ENCODE data around the gene CHRNB2. TPM values are rescaled to one million over a fixed set of nuclear protein-coding genes. Genes with fewer than 3 reads are reported as not detected.

CHRNB2 gene
- total RNA-seq, 1 donor from 2014 or later: 44.9 TPM

DNA sequence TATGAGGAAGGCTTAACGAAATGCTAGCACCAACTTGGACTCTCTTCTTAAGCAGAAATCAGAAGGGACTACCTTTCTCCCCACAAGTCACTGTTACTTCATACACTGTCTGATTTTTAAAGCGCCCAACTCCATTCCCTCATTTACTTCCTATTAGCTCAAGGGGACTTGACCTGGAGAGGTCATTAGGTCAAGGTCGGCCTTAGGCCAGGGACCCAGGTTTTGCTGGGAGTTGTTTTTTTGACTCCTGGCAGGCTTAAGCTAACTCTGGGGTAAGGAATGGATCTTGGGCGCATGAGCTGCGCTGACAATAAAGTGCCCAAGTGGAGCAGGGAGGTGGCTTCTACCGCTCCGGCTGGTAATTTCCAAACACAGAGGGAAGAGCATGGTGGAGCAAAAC, 23.6 kb downstream of the CHRNB2 start:
- H3K27ac Mint-ChIP-seq (ENCODE audit: unreplicated experiment): no peak overlapping the region
- H3K36me3 Mint-ChIP-seq (ENCODE audit: unreplicated experiment): peaks cover 6% of the 10 kb centered on the region
- DNase-seq: no peak
- peaks cover 6% of the 10 kb centered on the region for H3K9me3 Mint-ChIP-seq (ENCODE audit: unreplicated experiment)
- peaks cover 2% of the 10 kb centered on the region for H3K27me3 Mint-ChIP-seq (ENCODE audit: unreplicated experiment)
- TF ChIP-seq, protein P1, sequence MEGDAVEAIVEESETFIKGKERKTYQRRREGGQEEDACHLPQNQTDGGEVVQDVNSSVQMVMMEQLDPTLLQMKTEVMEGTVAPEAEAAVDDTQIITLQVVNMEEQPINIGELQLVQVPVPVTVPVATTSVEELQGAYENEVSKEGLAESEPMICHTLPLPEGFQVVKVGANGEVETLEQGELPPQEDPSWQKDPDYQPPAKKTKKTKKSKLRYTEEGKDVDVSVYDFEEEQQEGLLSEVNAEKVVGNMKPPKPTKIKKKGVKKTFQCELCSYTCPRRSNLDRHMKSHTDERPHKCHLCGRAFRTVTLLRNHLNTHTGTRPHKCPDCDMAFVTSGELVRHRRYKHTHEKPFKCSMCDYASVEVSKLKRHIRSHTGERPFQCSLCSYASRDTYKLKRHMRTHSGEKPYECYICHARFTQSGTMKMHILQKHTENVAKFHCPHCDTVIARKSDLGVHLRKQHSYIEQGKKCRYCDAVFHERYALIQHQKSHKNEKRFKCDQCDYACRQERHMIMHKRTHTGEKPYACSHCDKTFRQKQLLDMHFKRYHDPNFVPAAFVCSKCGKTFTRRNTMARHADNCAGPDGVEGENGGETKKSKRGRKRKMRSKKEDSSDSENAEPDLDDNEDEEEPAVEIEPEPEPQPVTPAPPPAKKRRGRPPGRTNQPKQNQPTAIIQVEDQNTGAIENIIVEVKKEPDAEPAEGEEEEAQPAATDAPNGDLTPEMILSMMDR (IDR thresholded peaks at IDR 0.05; ENCODE audit: partially characterized antibody, unreplicated experiment): no peak
- no peak overlapping the region for H3K4me3 Mint-ChIP-seq (ENCODE audit: unreplicated experiment)
- H3K4me1 Mint-ChIP-seq (ENCODE audit: low read depth, unreplicated experiment): peaks cover 16% of the 10 kb centered on the region

DNA sequence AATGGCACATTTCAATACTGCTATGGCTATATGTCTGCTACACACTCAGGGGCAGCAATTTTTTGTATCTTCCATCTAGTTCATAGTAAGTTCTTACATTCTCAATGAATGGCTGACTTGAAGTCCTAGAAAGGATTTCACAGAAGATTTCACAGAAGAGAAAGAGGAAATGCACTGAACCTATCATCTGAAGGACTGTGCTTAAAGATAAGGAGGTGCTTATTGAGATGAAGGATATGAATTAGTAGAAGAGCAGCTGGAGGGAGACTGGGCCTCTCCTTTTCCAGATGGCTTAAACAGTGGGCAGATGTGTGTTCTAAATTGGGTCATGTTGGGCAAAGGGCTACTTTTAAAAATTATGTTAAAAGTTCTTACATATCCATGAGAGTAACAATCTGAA, 25.8 kb downstream of the CHRNB2 start:
- H3K27ac Mint-ChIP-seq (ENCODE audit: unreplicated experiment): peak overlapping the region; percentile 14
- H3K4me3 Mint-ChIP-seq (ENCODE audit: unreplicated experiment): peak overlapping the region; percentile 1
- no peak for DNase-seq
- H3K27me3 Mint-ChIP-seq (ENCODE audit: unreplicated experiment): no peaks in the 10 kb centered on the region
- H3K9me3 Mint-ChIP-seq (ENCODE audit: unreplicated experiment): no peaks in the 10 kb centered on the region
- peaks cover 6% of the 10 kb centered on the region for H3K36me3 Mint-ChIP-seq (ENCODE audit: unreplicated experiment)
- TF ChIP-seq, protein P1 (IDR thresholded peaks at IDR 0.05; ENCODE audit: partially characterized antibody, unreplicated experiment): no peak
- peaks cover 18% of the 10 kb centered on the region for H3K4me1 Mint-ChIP-seq (ENCODE audit: low read depth, unreplicated experiment)

DNA sequence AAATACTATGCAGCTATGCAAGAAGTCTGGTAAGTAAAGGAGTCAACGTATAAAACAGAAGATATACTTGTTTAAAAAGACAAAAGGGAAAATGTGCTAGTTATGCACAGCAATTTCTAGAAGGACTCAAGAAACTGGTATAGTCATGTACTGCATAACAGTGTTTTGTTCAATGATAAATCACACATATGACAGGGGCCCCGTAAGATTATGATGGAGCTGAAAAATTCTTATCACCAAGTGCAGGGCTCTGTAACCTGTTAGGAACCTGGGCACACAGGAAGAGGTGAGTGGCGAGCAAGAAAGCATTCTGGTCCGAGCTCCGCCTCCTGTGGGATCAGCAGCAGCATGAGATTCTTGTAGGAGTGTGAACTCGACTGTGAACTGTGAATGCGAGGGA, 27.2 kb downstream of the CHRNB2 start:
- DNase-seq: no peak
- Mint-ChIP-seq H3K27ac (ENCODE audit: unreplicated experiment) (no peak overlapping the region), H3K36me3 (ENCODE audit: unreplicated experiment) (peaks cover 6% of the 10 kb centered on the region), H3K4me1 (ENCODE audit: low read depth, unreplicated experiment) (peaks cover 26% of the 10 kb centered on the region), H3K4me3 (ENCODE audit: unreplicated experiment) (no peak overlapping the region), H3K27me3 (ENCODE audit: unreplicated experiment) (no peaks in the 10 kb centered on the region), H3K9me3 (ENCODE audit: unreplicated experiment) (peaks cover under 1% of the 10 kb centered on the region)
- TF ChIP-seq, protein P1 (IDR thresholded peaks at IDR 0.05; ENCODE audit: partially characterized antibody, unreplicated experiment): no peak

DNA sequence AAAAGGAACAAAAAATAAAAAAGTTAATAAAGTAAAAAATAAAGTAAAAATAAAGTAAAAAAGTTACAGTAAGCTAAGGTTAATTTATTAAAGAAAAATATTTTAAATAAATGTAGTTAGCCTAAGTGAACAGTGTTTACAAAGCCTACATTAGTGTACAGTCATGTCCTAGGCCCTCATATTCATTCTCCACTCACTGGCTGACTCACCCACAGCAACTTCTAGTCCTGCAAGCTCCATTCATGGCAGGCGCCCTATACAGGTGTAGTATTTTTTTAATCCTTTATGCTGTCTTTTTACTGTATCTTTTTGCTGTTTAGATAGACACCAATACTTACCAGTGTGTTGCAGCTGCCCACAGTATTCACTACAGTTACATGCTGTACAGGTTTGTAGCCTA, 28.0 kb downstream of the CHRNB2 start:
- peaks cover 6% of the 10 kb centered on the region for H3K36me3 Mint-ChIP-seq (ENCODE audit: unreplicated experiment)
- peaks cover 4% of the 10 kb centered on the region for H3K9me3 Mint-ChIP-seq (ENCODE audit: unreplicated experiment)
- DNase-seq: no peak
- peaks cover 28% of the 10 kb centered on the region for H3K4me1 Mint-ChIP-seq (ENCODE audit: low read depth, unreplicated experiment)
- no peak overlapping the region for H3K4me3 Mint-ChIP-seq (ENCODE audit: unreplicated experiment)
- H3K27me3 Mint-ChIP-seq (ENCODE audit: unreplicated experiment): no peaks in the 10 kb centered on the region
- H3K27ac Mint-ChIP-seq (ENCODE audit: unreplicated experiment): no peak overlapping the region
- TF ChIP-seq, protein P1 (IDR thresholded peaks at IDR 0.05; ENCODE audit: partially characterized antibody, unreplicated experiment): no peak

DNA sequence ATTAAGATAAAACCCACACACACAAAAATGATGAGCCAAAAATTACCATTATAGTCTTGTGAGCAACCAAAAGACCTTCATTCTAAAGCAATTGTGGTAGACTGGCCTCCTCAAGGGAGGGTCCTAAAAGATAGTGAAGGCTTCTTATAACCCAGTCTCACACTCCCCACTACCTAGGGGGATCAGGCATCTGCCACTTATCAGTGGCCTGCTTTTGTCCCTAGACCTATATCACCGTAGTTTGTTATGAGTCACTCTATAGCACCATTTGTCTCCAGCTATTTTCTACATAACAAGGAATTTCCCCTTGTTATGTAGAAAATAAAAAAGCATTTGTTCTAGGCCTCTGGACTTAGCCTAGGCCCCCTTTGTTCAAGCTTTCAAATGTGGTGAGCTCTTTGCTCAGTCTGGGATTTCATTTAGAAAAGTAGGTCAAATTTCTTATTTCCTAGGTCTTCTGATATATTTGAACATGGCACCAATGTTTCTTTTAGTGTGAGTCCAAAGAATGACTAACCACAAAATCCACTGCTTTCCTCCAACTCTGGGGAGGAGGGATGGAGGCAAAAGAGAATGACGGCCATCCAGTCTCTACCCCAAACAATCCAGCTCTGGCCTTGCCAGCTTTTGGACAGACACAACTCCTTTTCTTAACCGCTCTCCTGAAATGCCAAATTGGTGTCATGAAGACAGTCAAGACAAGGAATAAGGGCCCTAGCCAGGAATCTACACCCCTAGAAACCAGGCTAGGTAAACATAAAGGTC, 31.5 kb downstream of the CHRNB2 start:
- H3K27ac Mint-ChIP-seq (ENCODE audit: unreplicated experiment): peak overlapping the region; percentile 95

More for the DNA sequence above, 31.5 kb downstream of the CHRNB2 start:
- peak overlapping the region; percentile 64 for H3K4me3 Mint-ChIP-seq (ENCODE audit: unreplicated experiment)
- H3K27me3 Mint-ChIP-seq (ENCODE audit: unreplicated experiment): peaks cover 5% of the 10 kb centered on the region
- TF ChIP-seq, protein P1 (IDR thresholded peaks at IDR 0.05; ENCODE audit: partially characterized antibody, unreplicated experiment): no peak
- H3K36me3 Mint-ChIP-seq (ENCODE audit: unreplicated experiment): peaks cover 7% of the 10 kb centered on the region
- peaks cover 27% of the 10 kb centered on the region for H3K4me1 Mint-ChIP-seq (ENCODE audit: low read depth, unreplicated experiment)
- peaks cover 6% of the 10 kb centered on the region for H3K9me3 Mint-ChIP-seq (ENCODE audit: unreplicated experiment)
- DNase-seq: no peak
